RPMI7951 (cell line): Measurements from ENCODE around the gene VAV1. TPM values are rescaled to one million over a fixed set of nuclear protein-coding genes. Genes with fewer than 3 reads are reported as not detected.
"Not testable (repeated sequence)": the region's sequence is repeated elsewhere in the genome, so short reads cannot be mapped to it uniquely, and the experiment has no call there.

Experiments
- DNase-seq: peaks from one replicate; pipeline ENCODE4 v3.0.0-alpha.2; 2012; ENCODE audit warnings: low read depth
- total RNA-seq: library from RNA; depleted of rRNA; stranded (reverse); fragments of >200 nt; shearing (Covaris generic); gene quantifications from 2 replicates; pipeline ENCODE4 v1.2.3, GENCODE V29; 2014

Gene VAV1
- total RNA-seq, 1 experiment from 2014 or later: 0.12 TPM

GRCh38 chr19:6819323-6819722 is 46.8 kb downstream of the VAV1 start:
- no peak for DNase-seq

GRCh38 chr19:6820237-6820636 is 47.7 kb downstream of the VAV1 start:
- no peak for DNase-seq

- no peak for DNase-seq
Measured at GRCh38 chr19:6821639-6822310, 49.3 kb downstream of the VAV1 start.

GRCh38 chr19:6822311-6822670 is 49.8 kb downstream of the VAV1 start:
- no peak for DNase-seq

GRCh38 chr19:6825076-6825774 is 52.7 kb downstream of the VAV1 start:
- DNase-seq: no peak

- DNase-seq: no peak
Measured at GRCh38 chr19:6826281-6826920, 53.9 kb downstream of the VAV1 start.

- no peak for DNase-seq
Measured at GRCh38 chr19:6828306-6828697, 55.8 kb downstream of the VAV1 start.

- DNase-seq: no peak
Measured at GRCh38 chr19:6828698-6829633, 56.5 kb downstream of the VAV1 start.

- not testable (repeated sequence) for DNase-seq
Measured at GRCh38 chr19:6829829-6830228, 57.3 kb downstream of the VAV1 start.

GRCh38 chr19:6831084-6831483 is 58.6 kb downstream of the VAV1 start:
- not testable (repeated sequence) for DNase-seq

GRCh38 chr19:6832412-6832811 is 59.9 kb downstream of the VAV1 start:
- DNase-seq: no peak

GRCh38 chr19:6833166-6833790 is 60.8 kb downstream of the VAV1 start:
- DNase-seq: no peak

GRCh38 chr19:6834433-6834832 is 61.9 kb downstream of the VAV1 start:
- no peak for DNase-seq

GRCh38 chr19:6835501-6835900 is 63.0 kb downstream of the VAV1 start:
- DNase-seq: no peak

GRCh38 chr19:6837525-6837924 is 65.0 kb downstream of the VAV1 start:
- no peak for DNase-seq

- DNase-seq: no peak
Measured at GRCh38 chr19:6838062-6838655, 65.7 kb downstream of the VAV1 start.

- DNase-seq: no peak
Measured at GRCh38 chr19:6842871-6843607, 70.5 kb downstream of the VAV1 start.

- no peak for DNase-seq
Measured at GRCh38 chr19:6847828-6848200, 75.3 kb downstream of the VAV1 start.

GRCh38 chr19:6848986-6849385 is 76.5 kb downstream of the VAV1 start:
- DNase-seq: no peak

- no peak for DNase-seq
Measured at GRCh38 chr19:6849876-6850275, 77.4 kb downstream of the VAV1 start.
